Skin epidermis (tissue), 12 donors: ENCODE results near the gene PACS1.
"Not testable (repeated sequence)": the region's sequence is repeated elsewhere in the genome, so short reads cannot be mapped to it uniquely, and the experiment has no call there.

ENCODE experiments used
- H3K27ac ChIP-seq, 21 experiments: fragments of 200-600 bp; sonication (generic) in 11 of 21; one replicate each; pipeline ENCODE4 v1.5.0; 2020; ENCODE audit warnings: mild to moderate bottlenecking in 3 of 21, inconsistent platforms in 2 of 21, moderate library complexity in 2 of 21
- H3K4me3 ChIP-seq, 7 experiments: fragments of 200-600 bp; sonication (generic) in 2 of 7; one replicate each; pipeline ENCODE4 v1.5.0; 2020; ENCODE audit warnings: inconsistent platforms in 2 of 7, mild to moderate bottlenecking in 2 of 7, moderate library complexity in 1 of 7

The PACS1 gene

DNA sequence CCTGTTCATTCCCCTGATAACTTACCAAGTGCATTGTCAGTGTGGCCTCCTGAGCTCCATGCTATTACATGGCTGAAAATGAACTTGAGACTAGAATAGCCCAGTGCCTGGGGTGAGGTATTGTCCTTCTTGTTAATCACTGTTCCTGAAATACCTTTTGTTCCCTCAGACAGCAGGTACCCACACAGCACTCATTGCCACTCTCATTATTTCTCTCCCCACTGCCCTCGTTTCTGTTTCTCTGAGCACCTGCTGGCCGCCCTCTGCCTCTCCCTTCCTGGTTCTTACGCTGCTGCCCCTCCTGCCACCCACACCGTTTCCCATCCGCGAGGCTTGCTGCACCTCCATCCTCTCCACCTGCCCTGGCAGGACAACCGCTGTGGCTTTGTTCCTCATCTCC, 161.5 kb downstream of the PACS1 start:
- Histone ChIP-seq H3K27ac (no peak overlapping the region), H3K4me3 (no peak overlapping the region)

DNA sequence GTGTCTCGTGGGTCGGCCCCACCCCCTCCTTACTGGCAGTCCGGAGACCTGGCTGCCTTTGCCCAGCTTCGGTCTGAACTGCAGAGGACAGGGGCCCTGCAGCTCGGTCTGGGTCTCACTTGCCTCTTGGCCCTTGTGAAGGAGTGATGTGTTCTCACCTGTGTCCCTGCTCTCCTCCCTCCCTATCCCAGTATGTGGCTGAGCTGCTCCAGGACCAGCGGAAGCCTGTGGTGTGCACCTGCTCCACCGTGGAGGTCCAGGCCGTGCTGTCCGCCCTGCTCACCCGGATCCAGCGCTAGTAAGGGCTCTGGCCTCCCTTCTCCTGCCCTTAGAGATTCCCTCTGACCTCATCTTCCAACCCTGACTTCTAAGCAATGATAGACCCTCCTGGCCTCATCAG, 162.7 kb downstream of the PACS1 start:
- Histone ChIP-seq H3K4me3 (no peak overlapping the region), H3K27ac (no peak overlapping the region)

DNA sequence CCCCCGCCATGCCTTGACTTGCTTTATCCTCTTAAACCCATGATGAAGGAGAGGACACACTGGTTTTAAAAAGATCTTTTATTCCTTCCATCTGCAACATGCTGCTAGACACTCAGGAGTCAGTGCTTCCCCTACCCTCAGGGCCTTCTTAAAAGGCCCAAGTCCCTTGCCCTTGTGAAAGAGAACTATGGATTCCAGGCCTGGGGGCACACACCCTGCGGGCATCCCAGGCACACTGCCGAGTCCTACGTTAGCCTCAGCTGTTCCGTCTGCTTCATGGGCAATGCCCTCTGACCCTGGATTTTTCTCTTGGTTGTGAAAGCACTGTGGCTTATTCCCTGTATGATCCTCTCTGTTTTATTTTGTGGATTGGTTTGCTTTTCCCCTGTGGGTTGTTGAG, 163.2 kb downstream of the PACS1 start:
- Histone ChIP-seq H3K4me3 (no peak overlapping the region), H3K27ac (no peak overlapping the region)

DNA sequence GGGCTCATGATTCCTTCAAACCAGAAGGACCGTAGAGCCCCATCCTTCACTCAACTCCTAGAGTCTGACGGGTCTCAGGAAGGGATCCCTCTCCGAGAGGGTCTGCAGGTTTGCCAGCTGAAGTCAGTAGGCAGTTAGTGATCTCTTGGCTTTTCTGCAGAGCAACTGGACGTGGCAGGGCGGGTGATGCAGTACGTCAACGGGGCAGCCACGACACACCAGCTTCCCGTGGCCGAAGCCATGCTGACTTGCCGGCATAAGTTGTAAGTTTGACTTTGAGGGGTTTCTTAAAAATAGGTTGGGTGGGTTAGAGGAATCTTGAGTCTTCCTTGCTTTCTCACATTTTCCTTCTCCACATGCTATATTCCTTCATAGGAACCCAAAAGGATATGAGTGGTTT, 165.1 kb downstream of the PACS1 start:
- Histone ChIP-seq H3K4me3 (no peak overlapping the region), H3K27ac (no peak overlapping the region)

DNA sequence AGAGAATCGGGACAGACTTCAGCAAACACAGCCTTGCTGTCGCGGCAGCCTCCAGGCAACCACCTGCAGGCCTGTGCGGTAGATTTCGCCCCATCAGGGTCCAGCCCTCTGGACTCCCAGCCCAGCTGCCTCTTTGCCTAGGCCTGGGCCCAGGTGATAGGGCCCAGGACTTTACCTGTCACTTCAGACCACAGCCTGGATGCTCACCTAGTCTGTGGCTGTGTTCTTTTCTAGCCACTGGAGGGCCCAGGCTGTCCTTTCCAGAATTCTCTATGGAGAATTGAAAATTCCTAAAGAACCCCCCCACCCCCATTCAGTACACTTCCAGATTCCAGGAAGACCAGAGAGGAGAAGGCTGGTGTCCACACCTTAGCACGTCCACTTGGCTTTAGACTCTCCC, 167.8 kb downstream of the PACS1 start:
- Histone ChIP-seq H3K4me3 (no peak overlapping the region), H3K27ac (no peak overlapping the region)

DNA sequence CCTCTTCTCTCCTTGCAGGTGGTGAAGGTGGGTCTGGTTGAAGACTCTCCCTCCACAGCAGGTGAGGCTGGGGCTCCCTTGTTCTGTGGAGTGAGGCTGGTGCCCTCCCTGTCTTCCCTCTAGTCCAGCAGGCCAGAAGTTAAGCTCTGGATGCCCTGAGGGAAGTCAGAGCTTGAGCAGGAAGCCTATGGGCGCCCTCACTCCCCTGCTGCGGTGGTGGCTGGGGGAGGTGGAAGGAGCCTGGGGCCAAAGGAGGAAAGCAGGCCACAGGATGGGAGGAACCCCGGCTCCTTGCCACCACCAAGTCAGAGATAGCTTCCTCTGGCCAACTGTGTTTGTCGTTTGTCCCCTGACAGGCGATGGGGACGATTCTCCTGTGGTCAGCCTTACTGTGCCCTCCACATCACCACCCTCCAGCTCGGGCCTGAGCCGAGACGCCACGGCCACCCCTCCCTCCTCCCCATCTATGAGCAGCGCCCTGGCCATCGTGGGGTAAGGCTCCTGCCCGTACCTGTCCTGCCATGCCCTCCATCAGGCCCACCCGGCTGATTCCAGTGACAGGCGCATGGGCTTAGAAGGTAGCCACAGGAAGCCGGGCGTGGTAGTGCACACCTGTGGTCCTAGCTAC, 168.8 kb downstream of the PACS1 start:
- no peak overlapping the region for H3K27ac ChIP-seq
- H3K4me3 ChIP-seq = no peak overlapping the region

DNA sequence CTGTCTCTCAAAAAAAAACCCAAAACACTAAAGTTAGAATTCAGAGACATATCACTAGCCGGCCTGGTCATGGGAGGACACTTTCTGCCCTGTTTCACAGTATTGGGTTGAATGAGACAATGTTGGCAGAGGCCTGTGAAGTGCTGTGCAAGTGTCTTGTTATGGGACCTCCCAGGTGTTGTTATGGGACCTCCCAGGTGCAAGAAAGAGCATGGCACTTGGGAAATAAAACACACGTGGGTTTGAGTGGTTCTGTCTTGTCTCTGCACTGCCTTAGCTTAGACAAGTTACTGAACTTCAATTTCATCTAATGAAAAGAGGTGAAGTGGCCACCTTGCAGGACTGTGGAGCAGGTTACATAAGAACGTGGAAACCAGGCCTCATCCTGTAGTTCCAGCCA, 169.4 kb downstream of the PACS1 start:
- Histone ChIP-seq H3K27ac (no peak overlapping the region), H3K4me3 (no peak overlapping the region)

DNA sequence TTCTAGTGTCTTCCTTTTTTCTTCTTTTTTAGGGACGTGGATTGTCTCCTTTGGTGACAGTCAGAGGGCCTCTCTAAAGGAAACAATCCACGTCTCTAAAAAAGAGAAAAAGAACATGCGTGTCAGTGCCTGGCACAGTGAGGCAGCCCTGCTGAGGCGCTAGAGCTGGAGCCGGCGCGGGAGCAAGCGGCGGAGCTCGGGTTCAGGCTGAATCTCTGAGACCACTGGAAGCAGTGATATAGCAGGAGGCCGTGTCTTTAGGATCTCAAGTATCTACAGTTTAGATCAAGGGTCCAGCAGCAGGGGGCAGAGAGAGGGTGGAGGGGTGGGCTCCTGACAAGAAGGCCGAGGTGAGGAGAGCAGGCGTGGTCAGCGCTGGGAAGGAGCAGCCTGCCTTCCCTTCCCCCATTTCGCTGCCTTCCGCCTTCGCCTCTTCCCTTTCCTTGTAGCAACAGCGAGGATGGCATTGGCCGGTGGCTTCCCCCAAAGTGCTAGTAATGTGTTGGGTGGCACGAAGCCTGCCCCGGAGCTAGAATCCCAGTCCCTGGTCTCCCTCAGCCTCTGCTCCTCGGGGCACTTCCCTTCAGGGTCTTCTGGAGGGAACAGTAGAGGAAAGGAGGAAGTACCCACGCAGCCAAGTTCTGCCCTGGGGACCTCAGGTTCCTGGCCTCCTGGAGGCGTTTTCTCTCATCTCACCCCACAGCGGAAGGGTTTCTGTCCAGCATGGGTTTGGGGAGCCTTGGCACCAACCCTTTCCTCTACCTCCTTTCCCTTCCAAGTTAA, 170.1 kb downstream of the PACS1 start:
- Histone ChIP-seq H3K4me3 (no peak overlapping the region), H3K27ac (no peak overlapping the region)

DNA sequence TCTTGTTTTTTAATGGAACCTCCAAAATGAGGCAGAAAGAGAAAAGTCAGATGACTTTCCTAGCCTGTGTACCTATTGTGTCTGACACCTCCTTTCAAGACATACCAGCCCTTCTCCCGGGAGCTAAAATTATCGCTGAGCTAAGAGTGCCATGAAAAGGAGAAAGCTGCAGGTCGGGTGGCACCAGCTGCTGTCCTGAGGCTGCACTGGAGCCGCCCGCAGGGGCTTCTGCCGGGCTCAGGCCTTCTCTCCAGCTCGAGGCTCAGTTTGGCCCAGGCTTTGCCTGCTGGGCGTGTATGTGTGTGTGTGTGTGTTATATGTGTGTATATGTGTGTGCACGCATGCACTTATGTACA, 170.7 kb downstream of the PACS1 start:
- Histone ChIP-seq H3K27ac (no peak overlapping the region), H3K4me3 (no peak overlapping the region)

DNA sequence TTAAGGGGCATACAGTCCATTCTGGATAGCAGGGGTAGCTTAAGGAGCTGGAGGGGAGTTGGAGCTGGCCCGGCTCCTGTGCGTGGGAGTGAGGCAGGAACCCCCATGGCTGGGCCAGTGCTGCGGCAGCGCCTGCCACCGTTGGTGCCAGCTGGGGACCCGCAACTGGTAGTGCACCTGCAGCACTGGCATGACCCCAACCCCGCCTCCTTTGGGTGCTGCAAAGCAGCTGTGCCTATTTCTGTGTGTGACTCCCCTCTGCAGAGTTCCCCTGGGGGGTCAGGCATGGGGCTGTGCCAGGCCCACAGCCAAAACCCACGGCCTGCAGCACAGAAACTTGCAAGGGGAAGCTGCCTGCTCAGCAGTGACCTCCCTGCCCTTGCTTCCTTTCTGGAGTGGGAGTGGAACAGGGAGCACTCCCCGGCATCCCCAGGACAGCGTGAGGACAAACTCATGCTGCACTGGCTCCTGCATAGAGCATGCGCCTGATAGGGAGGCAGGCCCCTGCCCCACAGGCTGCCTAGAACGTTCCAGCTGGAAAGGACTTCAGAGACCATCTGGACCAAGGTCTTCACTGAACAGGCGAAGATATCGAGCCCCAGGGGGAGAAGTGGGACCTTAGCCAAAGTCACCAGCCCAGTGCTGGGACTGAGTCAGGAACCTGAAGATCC, 172.2 kb downstream of the PACS1 start:
- no peak overlapping the region for H3K27ac ChIP-seq
- no peak overlapping the region for H3K4me3 ChIP-seq

DNA sequence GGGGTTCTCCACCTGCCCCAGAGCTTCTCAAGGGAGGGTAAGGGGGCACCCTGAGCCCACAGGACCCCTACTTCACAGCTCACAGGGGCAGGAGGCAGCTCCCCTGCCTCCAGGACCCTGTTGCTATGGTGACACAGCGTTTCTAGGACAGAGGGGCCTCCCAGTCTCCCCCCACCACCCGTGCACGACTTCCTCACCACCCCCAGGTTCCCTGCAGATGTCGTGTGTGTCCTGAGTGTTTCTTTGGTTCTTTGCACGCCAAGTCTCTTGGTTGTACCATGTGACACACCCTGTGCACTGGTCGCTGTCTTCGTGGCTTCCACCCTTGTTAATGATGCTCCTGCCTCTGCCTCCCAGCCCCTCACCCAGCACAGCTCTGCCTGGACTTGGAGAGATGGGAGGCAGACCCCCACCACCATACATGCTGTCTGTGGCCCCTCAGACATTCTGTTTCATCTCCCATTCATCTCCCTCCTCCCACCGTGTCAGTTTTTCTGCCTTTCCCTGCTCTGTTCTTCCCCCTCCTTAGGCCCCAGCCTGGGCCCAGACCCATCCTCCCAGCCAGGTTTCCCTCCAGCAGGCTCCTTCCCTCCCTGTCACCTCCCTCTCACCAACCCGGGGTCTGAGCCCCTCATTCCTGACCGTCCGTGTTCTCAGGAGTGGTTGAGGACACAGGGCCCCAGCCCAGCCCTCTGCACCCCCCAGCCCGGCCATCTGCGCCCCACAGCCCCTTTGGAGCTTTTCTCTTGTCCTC, 173.9 kb downstream of the PACS1 start:
- H3K4me3 ChIP-seq = no peak overlapping the region
- no peak overlapping the region for H3K27ac ChIP-seq

DNA sequence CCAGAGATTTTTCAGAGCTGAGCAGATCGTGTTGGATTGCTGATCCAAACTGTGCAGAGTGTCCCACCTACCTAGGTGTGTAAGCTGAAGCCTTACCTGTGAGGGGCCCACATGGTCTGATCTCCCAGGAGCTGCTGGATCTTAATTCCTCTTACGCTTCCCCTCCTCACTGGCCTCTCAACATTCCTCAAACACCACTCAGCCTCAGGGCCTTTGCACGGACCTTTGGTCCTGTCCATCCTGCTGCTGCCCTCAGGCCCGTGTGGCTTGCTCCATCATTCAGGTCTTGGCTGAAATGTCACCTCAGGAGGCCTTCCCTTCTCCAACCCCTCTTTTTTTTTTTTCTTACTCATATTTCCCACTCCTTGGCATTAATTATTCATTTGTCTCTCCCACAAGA, 177.2 kb downstream of the PACS1 start:
- no peak overlapping the region for H3K4me3 ChIP-seq
- no peak overlapping the region for H3K27ac ChIP-seq

DNA sequence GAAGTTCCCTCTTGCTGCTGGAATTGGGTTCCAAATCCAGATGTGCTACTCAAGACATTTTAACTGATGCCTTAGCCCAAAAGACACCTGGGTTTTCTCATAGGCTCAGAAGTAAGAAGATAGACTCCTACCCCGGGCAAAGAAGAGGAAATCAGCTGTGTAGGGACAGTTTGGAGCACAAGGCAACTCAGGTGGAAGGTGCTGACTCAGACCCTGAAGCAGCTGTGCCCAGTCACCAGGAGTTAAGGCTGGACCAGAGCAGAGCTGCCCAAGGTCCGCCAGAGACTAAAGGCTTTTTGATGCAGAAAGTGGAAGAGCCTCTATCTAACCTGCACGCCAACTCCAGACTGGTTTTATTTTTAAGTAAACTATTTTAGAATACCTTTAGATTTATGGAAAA, 177.7 kb downstream of the PACS1 start:
- no peak overlapping the region for H3K27ac ChIP-seq
- no peak overlapping the region for H3K4me3 ChIP-seq

DNA sequence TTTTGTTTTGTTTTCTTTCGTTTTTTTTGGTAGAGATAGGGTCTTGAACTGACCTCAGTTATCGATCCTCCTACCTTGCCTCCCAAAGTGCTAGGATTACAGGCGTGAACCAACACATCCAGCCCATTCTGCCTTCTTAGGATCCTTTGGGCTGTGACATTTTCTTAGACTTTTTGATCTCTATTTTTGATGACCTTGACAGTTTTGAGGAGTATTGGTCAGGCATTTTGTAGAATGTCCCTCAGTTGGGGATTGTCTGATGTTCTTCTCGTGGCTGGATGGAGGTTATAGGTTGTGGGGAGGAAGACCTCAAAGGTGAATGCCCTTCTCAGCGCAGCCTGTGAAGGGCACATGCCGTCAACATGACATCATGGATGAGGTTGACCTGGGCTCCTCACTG, 178.8 kb downstream of the PACS1 start:
- Histone ChIP-seq H3K4me3 (no peak overlapping the region), H3K27ac (no peak overlapping the region)

DNA sequence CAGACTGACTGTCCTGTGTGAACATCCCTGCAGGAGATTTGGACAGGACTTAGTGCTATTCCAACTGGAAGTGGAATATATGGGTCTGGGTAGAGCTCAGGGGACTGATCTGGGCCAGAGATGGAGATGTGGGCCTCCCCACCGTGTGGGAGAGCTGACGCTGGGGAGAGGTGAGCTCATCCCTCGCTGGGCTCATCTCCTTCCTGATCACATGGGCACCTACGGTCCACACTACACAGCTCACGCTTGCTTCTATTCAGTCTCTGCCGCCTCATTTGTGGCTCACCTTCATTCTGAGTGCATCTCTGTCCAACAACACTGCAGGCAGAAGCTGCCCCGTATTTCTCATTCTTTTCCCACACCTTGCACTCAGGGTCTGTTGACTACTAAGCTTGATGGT, 181.7 kb downstream of the PACS1 start:
- H3K27ac ChIP-seq = no peak overlapping the region
- no peak overlapping the region for H3K4me3 ChIP-seq

DNA sequence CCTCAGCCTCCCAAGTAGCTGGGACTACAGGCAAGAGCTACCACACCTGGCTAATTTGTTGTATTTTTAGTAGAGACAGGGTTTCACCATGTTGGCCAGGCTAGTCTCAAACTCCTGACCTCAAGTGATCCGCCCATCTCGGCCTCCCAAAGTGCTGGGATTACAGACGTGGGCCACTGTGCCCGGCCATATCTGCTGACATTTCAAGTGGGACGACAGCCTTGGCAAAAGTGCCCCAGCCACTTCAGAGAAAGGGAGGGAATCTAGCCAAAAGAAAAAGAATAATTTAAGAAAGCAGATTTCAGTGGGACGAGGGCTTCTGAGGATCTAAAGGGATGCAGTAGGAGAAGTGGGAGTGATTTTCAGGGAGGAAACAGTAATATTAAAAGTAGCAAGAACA, 183.0 kb downstream of the PACS1 start:
- not testable (repeated sequence) for H3K4me3 ChIP-seq, H3K27ac ChIP-seq

DNA sequence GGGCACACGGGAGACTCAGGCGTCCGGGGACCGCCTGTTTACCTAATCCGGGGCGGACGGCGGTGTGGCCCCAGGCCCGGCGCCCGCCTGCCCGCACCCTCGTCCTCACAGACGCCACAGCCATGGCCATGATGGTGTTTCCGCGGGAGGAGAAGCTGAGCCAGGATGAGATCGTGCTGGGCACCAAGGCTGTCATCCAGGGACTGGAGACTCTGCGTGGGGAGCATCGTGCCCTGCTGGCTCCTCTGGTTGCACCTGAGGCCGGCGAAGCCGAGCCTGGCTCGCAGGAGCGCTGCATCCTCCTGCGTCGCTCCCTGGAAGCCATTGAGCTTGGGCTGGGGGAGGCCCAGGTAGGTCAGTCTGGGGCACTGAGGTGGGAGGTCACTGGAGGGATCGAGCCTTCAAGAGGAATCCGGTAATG, 188.4 kb downstream of the PACS1 start:
- peak overlapping the region; percentile 69 to 99 (median 92) for H3K4me3 ChIP-seq
- H3K27ac ChIP-seq = peak overlapping the region in 19 of 21 experiments; percentile 67 to 91 (median 84)

DNA sequence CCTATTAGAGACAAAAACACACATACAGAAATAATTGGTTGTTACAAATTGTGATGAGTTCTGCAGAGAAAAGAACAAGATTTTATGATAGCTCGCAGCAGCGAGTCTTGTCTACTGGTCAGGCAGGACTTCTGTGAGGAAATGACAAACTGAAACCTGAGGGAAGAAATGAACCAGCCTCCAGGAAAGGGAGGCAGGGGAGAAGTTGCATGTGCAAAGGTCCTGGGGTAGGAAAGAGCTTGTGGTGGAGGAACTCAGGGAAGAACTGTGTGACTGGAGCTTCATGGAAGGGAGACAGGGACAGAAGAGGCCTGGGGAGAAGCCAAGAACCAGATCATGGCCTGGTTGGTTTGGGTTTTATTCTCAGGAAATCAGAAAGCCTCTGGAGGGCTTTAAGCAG, 189.2 kb downstream of the PACS1 start:
- Histone ChIP-seq H3K27ac (no peak overlapping the region), H3K4me3 (no peak overlapping the region)

DNA sequence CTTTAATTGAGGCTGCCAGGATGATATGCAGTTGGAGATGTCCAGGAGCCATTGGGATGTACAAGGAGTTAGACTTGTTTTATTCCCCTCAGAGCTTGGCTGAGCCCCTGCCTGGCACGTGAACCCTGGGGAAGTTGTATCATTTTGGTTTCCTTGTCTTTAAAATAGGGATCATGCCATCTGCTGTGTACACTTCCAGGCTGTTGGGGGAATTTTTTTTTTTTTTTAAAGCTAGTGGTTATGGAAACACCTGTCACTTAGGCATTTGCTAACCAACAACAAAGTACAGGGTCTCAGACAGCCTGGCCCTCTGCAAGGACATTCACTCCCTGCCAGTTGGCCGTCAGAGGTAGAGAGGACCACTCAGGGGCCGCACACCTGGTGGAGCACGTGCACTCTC, 189.9 kb downstream of the PACS1 start:
- Histone ChIP-seq H3K27ac (no peak overlapping the region), H3K4me3 (no peak overlapping the region)

DNA sequence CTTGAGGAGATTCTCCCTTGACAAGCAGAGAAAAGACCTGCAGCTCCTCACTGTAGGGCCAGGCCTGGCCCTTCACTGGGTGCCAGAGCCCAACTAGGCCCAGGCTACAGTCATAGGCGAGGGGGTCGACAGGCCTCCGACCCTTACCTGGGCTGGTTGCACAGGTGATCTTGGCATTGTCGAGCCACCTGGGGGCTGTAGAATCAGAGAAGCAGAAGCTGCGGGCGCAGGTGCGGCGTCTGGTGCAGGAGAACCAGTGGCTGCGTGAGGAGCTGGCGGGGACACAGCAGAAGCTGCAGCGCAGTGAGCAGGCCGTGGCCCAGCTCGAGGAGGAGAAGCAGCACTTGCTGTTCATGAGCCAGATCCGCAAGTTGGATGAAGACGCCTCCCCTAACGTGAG, 191.5 kb downstream of the PACS1 start:
- Histone ChIP-seq H3K4me3 (no peak overlapping the region), H3K27ac (no peak overlapping the region)

DNA sequence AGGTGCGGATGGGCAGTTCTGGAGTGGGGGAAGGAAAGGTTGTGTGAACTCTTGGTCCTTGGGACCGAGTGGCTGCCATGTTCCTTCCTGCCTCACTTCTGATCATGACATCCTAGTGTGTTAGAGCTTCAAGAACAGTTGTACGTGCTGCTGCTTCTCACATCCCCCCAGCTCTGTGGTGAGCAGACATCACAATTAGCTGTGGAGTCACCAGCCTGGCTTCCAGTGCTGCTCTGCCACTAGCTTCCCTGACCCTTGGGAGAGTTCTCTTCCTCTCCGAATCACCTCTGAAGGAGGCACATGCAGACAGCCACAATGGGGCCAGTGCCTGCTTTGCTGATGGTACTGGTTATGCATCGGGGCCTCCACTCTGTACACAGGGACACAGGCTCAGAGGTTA, 192.1 kb downstream of the PACS1 start:
- H3K27ac ChIP-seq = no peak overlapping the region
- H3K4me3 ChIP-seq = no peak overlapping the region
